GM11168 (cell line): Measurements from ENCODE around the gene TMSB4X.

ENCODE experiments used
- in situ Hi-C: fragments of 300-500 bp; cut with MboI; formaldehyde crosslinking; loops from one replicate; pipeline ENCODE4 v1.12.0; 2022; ENCODE audit warnings: low sequenced_read_pairs; ENCODE audit not compliant: unreplicated experiment

TMSB4X gene

GRCh38 chrX:12988797-12989196, 13.9 kb downstream of the TMSB4X start:
- in situ Hi-C loops: loop anchor here (25.0 kb wide), 1 partner anchor 274 kb away; no protein-coding TSS in a partner anchor

- in situ Hi-C loops: loop anchor here (25.0 kb wide), 1 partner anchor 273 kb away; no protein-coding TSS in a partner anchor
Observed at GRCh38 chrX:12989461-12989860, 14.6 kb downstream of the TMSB4X start.

GRCh38 chrX:12991575-12991974, 16.7 kb downstream of the TMSB4X start:
- in situ Hi-C loops: loop anchor here (25.0 kb wide), 1 partner anchor 271 kb away; no protein-coding TSS in a partner anchor

GRCh38 chrX:12992544-12993118, 17.7 kb downstream of the TMSB4X start:
- in situ Hi-C loops: loop anchor here (25.0 kb wide), 1 partner anchor 270 kb away; no protein-coding TSS in a partner anchor

GRCh38 chrX:12993826-12994225, 18.9 kb downstream of the TMSB4X start:
- in situ Hi-C loops: loop anchor here (25.0 kb wide), 1 partner anchor 268 kb away; no protein-coding TSS in a partner anchor

GRCh38 chrX:12994321-12994720, 19.4 kb downstream of the TMSB4X start:
- in situ Hi-C loops: loop anchor here (25.0 kb wide), 1 partner anchor 268 kb away; no protein-coding TSS in a partner anchor

- in situ Hi-C loops: loop anchor here (25.0 kb wide), 1 partner anchor 265 kb away; no protein-coding TSS in a partner anchor
Observed at GRCh38 chrX:12996934-12997435, 22.1 kb downstream of the TMSB4X start.

GRCh38 chrX:12997906-12998687, 23.2 kb downstream of the TMSB4X start:
- in situ Hi-C loops: loop anchor here (25.0 kb wide), 1 partner anchor 264 kb away; no protein-coding TSS in a partner anchor

- in situ Hi-C loops: loop anchor here (25.0 kb wide), 1 partner anchor 263 kb away; no protein-coding TSS in a partner anchor
Observed at GRCh38 chrX:12999422-12999821, 24.5 kb downstream of the TMSB4X start.

GRCh38 chrX:13000301-13000811, 25.4 kb downstream of the TMSB4X start:
- in situ Hi-C loops: loop anchor here (10.0 kb wide), 1 partner anchor 84 kb away; no protein-coding TSS in a partner anchor

- in situ Hi-C loops: loop anchor here (10.0 kb wide), 1 partner anchor 84 kb away; no protein-coding TSS in a partner anchor
Observed at GRCh38 chrX:13001097-13001496, 26.2 kb downstream of the TMSB4X start.

GRCh38 chrX:13001961-13002671, 27.2 kb downstream of the TMSB4X start:
- in situ Hi-C loops: loop anchor here (10.0 kb wide), 1 partner anchor 83 kb away; no protein-coding TSS in a partner anchor

GRCh38 chrX:13005661-13006473, 31.0 kb downstream of the TMSB4X start:
- in situ Hi-C loops: loop anchor here (10.0 kb wide), 1 partner anchor 79 kb away; no protein-coding TSS in a partner anchor

GRCh38 chrX:13007519-13008188, 32.7 kb downstream of the TMSB4X start:
- in situ Hi-C loops: loop anchor here (10.0 kb wide), 1 partner anchor 77 kb away; no protein-coding TSS in a partner anchor

GRCh38 chrX:13008189-13008533, 33.3 kb downstream of the TMSB4X start:
- in situ Hi-C loops: loop anchor here (10.0 kb wide), 1 partner anchor 77 kb away; no protein-coding TSS in a partner anchor

GRCh38 chrX:13008851-13009250, 33.9 kb downstream of the TMSB4X start:
- in situ Hi-C loops: loop anchor here (10.0 kb wide), 1 partner anchor 76 kb away; no protein-coding TSS in a partner anchor

GRCh38 chrX:13009273-13009672, 34.4 kb downstream of the TMSB4X start:
- in situ Hi-C loops: loop anchor here (10.0 kb wide), 1 partner anchor 76 kb away; no protein-coding TSS in a partner anchor

- in situ Hi-C loops: loop anchor here (10.0 kb wide), 1 partner anchor 75 kb away; no protein-coding TSS in a partner anchor
Observed at GRCh38 chrX:13009844-13010243, 34.9 kb downstream of the TMSB4X start.
